HEK293 (cell line): ENCODE measurements around the gene TTLL7.

Experiments
- EGR2 ChIP-seq: fragments of 450-650 bp; formaldehyde crosslinking; IDR thresholded peaks from 2 replicates; pipeline ENCODE4 v1.5.1; 2016; ENCODE audit warnings: low read depth, missing biosample characterization, missing genetic modification characterization
- IKZF3 ChIP-seq: fragments of 450-650 bp; IDR thresholded peaks from 2 replicates; pipeline ENCODE4 v1.5.0; 2018; ENCODE audit warnings: missing biosample characterization, mild to moderate bottlenecking, missing genetic modification characterization, moderate library complexity
- KLF1 ChIP-seq: fragments of 450-650 bp; formaldehyde crosslinking; IDR thresholded peaks from 2 replicates; pipeline ENCODE4 v1.5.1; 2016; ENCODE audit warnings: missing biosample characterization, missing genetic modification characterization
- SCRT2 ChIP-seq: fragments of 450-650 bp; formaldehyde crosslinking; IDR thresholded peaks from 2 replicates; pipeline ENCODE4 v1.5.1; 2016; ENCODE audit warnings: missing biosample characterization, missing genetic modification characterization
- SP3 ChIP-seq: fragments of 450-650 bp; formaldehyde crosslinking; IDR thresholded peaks from 2 replicates; pipeline ENCODE4 v1.5.1; 2016; ENCODE audit warnings: missing biosample characterization, missing genetic modification characterization
- TCF7L2 ChIP-seq: IDR thresholded peaks from 2 replicates; pipeline ENCODE4 v1.6.1; 2011; ENCODE audit warnings: low read depth, mild to moderate bottlenecking, inconsistent platforms, low read length, moderate library complexity, borderline replicate concordance
- ZBTB1 ChIP-seq: fragments of 450-650 bp; formaldehyde crosslinking; IDR thresholded peaks from 2 replicates; pipeline ENCODE4 v1.5.1; 2016; ENCODE audit warnings: missing biosample characterization, missing genetic modification characterization
- ZNF274 ChIP-seq, 2 experiments: fragments of 200-500 bp in 1 of 2; fragments of 450-650 bp in 1 of 2; sonication (Bioruptor generic) in 1 of 2; formaldehyde crosslinking in 1 of 2; IDR thresholded peaks; 2 replicates each; pipeline versions ENCODE4 v1.5.1 to v1.6.1; 2014 to 2016; ENCODE audit warnings: borderline replicate concordance in 1 of 2, inconsistent platforms in 1 of 2, low read length in 1 of 2, missing biosample characterization in 1 of 2, missing genetic modification characterization in 1 of 2
- ZNF830 ChIP-seq: fragments of 450-650 bp; IDR thresholded peaks from 2 replicates; pipeline ENCODE4 v1.5.0; 2018; ENCODE audit warnings: missing biosample characterization, missing genetic modification characterization, low read depth, mild to moderate bottlenecking, moderate library complexity
- ZSCAN16 ChIP-seq: fragments of 450-650 bp; formaldehyde crosslinking; IDR thresholded peaks from 2 replicates; pipeline ENCODE4 v1.5.1; 2016; ENCODE audit warnings: missing biosample characterization, missing genetic modification characterization
- TF ChIP-seq, protein P1 (sequence below): fragments of 450-650 bp; formaldehyde crosslinking; IDR thresholded peaks from 2 replicates; pipeline ENCODE4 v1.5.1; 2017; ENCODE audit warnings: missing biosample characterization, missing genetic modification characterization
- TF ChIP-seq, protein P2 (sequence below): fragments of 450-650 bp; formaldehyde crosslinking; IDR thresholded peaks from 2 replicates; pipeline ENCODE4 v1.5.1; 2016; ENCODE audit warnings: missing biosample characterization, missing genetic modification characterization, low read depth
- TF ChIP-seq, protein P3 (sequence below): fragments of 450-650 bp; formaldehyde crosslinking; IDR thresholded peaks from 2 replicates; pipeline ENCODE4 v1.5.1; 2016; ENCODE audit warnings: missing biosample characterization, missing genetic modification characterization
- TF ChIP-seq, protein P4 (sequence below): fragments of 450-650 bp; formaldehyde crosslinking; IDR thresholded peaks from 2 replicates; pipeline ENCODE4 v1.5.1; 2017; ENCODE audit warnings: missing biosample characterization, missing genetic modification characterization

DNA sequence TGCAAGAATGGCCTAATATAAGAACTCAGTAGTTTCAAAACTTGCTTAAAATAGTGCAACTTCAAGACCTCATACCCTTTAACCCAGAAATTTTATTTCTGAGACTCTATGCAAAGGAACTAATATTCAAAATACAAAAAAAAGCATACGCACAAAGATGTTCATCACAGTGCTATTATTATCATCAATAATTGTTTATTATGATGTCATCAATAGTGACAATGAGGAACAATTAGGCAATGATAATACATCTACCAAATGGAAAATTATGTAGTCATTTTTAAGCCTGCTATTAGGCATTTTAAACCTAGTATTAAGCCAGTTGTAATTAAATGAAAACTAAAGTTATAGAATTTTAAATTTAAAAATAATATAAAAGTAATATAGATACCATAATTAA is 3.3 kb downstream of the TTLL7 start:
- TF ChIP-seq SP3 (tag by site-specific recombination) (no peak), ZSCAN16 (tag by site-specific recombination) (no peak), ZNF274 (IDR thresholded peaks at IDR 0.05; ENCODE audit: low read length) (no peak), ZNF274 (tag by site-specific recombination; IDR thresholded peaks at IDR 0.05; ENCODE audit: borderline replicate concordance) (no peak), ZNF830 (tag by site-specific recombination) (no peak), SCRT2 (tag by site-specific recombination) (no peak), ZBTB1 (tag by site-specific recombination) (no peak), TCF7L2 (no peak), IKZF3 (tag by site-specific recombination) (no peak), KLF1 (tag by site-specific recombination) (no peak), EGR2 (tag by site-specific recombination) (no peak)
- TF ChIP-seq, protein P1, sequence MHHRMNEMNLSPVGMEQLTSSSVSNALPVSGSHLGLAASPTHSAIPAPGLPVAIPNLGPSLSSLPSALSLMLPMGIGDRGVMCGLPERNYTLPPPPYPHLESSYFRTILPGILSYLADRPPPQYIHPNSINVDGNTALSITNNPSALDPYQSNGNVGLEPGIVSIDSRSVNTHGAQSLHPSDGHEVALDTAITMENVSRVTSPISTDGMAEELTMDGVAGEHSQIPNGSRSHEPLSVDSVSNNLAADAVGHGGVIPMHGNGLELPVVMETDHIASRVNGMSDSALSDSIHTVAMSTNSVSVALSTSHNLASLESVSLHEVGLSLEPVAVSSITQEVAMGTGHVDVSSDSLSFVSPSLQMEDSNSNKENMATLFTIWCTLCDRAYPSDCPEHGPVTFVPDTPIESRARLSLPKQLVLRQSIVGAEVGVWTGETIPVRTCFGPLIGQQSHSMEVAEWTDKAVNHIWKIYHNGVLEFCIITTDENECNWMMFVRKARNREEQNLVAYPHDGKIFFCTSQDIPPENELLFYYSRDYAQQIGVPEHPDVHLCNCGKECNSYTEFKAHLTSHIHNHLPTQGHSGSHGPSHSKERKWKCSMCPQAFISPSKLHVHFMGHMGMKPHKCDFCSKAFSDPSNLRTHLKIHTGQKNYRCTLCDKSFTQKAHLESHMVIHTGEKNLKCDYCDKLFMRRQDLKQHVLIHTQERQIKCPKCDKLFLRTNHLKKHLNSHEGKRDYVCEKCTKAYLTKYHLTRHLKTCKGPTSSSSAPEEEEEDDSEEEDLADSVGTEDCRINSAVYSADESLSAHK (tag by site-specific recombination), result no peak
- TF ChIP-seq, protein P2, sequence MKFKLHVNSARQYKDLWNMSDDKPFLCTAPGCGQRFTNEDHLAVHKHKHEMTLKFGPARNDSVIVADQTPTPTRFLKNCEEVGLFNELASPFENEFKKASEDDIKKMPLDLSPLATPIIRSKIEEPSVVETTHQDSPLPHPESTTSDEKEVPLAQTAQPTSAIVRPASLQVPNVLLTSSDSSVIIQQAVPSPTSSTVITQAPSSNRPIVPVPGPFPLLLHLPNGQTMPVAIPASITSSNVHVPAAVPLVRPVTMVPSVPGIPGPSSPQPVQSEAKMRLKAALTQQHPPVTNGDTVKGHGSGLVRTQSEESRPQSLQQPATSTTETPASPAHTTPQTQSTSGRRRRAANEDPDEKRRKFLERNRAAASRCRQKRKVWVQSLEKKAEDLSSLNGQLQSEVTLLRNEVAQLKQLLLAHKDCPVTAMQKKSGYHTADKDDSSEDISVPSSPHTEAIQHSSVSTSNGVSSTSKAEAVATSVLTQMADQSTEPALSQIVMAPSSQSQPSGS (tag by site-specific recombination), result peak; percentile 90
- TF ChIP-seq, protein P3, sequence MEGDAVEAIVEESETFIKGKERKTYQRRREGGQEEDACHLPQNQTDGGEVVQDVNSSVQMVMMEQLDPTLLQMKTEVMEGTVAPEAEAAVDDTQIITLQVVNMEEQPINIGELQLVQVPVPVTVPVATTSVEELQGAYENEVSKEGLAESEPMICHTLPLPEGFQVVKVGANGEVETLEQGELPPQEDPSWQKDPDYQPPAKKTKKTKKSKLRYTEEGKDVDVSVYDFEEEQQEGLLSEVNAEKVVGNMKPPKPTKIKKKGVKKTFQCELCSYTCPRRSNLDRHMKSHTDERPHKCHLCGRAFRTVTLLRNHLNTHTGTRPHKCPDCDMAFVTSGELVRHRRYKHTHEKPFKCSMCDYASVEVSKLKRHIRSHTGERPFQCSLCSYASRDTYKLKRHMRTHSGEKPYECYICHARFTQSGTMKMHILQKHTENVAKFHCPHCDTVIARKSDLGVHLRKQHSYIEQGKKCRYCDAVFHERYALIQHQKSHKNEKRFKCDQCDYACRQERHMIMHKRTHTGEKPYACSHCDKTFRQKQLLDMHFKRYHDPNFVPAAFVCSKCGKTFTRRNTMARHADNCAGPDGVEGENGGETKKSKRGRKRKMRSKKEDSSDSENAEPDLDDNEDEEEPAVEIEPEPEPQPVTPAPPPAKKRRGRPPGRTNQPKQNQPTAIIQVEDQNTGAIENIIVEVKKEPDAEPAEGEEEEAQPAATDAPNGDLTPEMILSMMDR, result no peak
- TF ChIP-seq, protein P4, sequence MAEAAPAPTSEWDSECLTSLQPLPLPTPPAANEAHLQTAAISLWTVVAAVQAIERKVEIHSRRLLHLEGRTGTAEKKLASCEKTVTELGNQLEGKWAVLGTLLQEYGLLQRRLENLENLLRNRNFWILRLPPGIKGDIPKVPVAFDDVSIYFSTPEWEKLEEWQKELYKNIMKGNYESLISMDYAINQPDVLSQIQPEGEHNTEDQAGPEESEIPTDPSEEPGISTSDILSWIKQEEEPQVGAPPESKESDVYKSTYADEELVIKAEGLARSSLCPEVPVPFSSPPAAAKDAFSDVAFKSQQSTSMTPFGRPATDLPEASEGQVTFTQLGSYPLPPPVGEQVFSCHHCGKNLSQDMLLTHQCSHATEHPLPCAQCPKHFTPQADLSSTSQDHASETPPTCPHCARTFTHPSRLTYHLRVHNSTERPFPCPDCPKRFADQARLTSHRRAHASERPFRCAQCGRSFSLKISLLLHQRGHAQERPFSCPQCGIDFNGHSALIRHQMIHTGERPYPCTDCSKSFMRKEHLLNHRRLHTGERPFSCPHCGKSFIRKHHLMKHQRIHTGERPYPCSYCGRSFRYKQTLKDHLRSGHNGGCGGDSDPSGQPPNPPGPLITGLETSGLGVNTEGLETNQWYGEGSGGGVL (tag by site-specific recombination), result no peak
